Medulla oblongata (tissue), 1 donor: Measurements from ENCODE around the gene SPAG5.

ENCODE experiments used
- DNase-seq: peaks from one replicate; pipeline ENCODE4 v3.0.0-alpha.2; 2015; ENCODE audit errors: extremely low spot score

SPAG5 gene

GRCh38 chr17:28598799-28599310 lies at the start of gene SPAG5:
SPAG5 (minus strand) TSS chr17:28599025; CDS start chr17:28598946, 79 bp downstream.
- DNase-seq, result peak; percentile 93

GRCh38 chr17:28646039-28646754 lies 47.4 kb upstream of the SPAG5 start:
- peak; percentile 20 for DNase-seq

GRCh38 chr17:28645576-28645939 lies 46.7 kb upstream of the SPAG5 start:
- DNase-seq, result peak; percentile 20

GRCh38 chr17:28644787-28645575 lies 46.2 kb upstream of the SPAG5 start, which contains the start of gene BLTP2:
BLTP2 (minus strand) TSS chr17:28645158; CDS start chr17:28645056, 102 bp downstream.
- DNase-seq, result peak; percentile 96

GRCh38 chr17:28643983-28644786 lies 45.4 kb upstream of the SPAG5 start:
- peak; percentile 56 for DNase-seq

- no peak for DNase-seq
These were observed 42.8 kb upstream of the SPAG5 start for GRCh38 chr17:28641579-28641978.

- DNase-seq, result no peak
These were observed 36.7 kb upstream of the SPAG5 start for GRCh38 chr17:28635506-28635905.

GRCh38 chr17:28634206-28634865 lies 35.5 kb upstream of the SPAG5 start:
- no peak for DNase-seq

GRCh38 chr17:28626818-28627217 lies 28.0 kb upstream of the SPAG5 start:
- no peak for DNase-seq

GRCh38 chr17:28624148-28624547 lies 25.3 kb upstream of the SPAG5 start:
- DNase-seq, result no peak

- DNase-seq, result no peak
These were observed 24.9 kb upstream of the SPAG5 start for GRCh38 chr17:28623696-28624095.

- DNase-seq, result no peak
These were observed 23.4 kb upstream of the SPAG5 start for GRCh38 chr17:28622186-28622585.

GRCh38 chr17:28620010-28620409 lies 21.2 kb upstream of the SPAG5 start:
- no peak for DNase-seq

GRCh38 chr17:28618464-28618863 lies 19.6 kb upstream of the SPAG5 start:
- no peak for DNase-seq

- DNase-seq, result no peak
These were observed 17.5 kb upstream of the SPAG5 start for GRCh38 chr17:28616281-28616680.

- DNase-seq, result no peak
These were observed 16.6 kb upstream of the SPAG5 start for GRCh38 chr17:28615260-28615940.

GRCh38 chr17:28613931-28614381 lies 15.1 kb upstream of the SPAG5 start, which contains the start of gene RSKR:
RSKR (minus strand) TSS chr17:28614185; CDS start chr17:28614161, 24 bp downstream.
- no peak for DNase-seq

GRCh38 chr17:28612936-28613872 lies 14.4 kb upstream of the SPAG5 start:
- peak; percentile 62 for DNase-seq

GRCh38 chr17:28612531-28612930 lies 13.7 kb upstream of the SPAG5 start:
- no peak for DNase-seq
